ENCODE data around the gene HOXA7.
A peak's percentile ranks its signal among the peaks of the same experiment; 100 is the strongest.

HOXA7 gene

GRCh38 chr7:27113991-27114769, 42.3 kb downstream of the HOXA7 start:
- TF ChIP-seq POLR2A (IDR thresholded peaks at IDR 0.05; ENCODE audit: low read depth, low read length), result no peak
- FAIRE-seq (no peak), DNase-seq (ENCODE audit: insufficient read length, low spot score) (no peak)

GRCh38 chr7:27112955-27113949, 43.2 kb downstream of the HOXA7 start:
- FAIRE-seq (no peak), DNase-seq (ENCODE audit: insufficient read length, low spot score) (peak; percentile 90)
- TF ChIP-seq POLR2A (IDR thresholded peaks at IDR 0.05; ENCODE audit: low read depth, low read length), result peak; percentile 46; the same call in 1 of the 2 replicates

- TF ChIP-seq POLR2A (IDR thresholded peaks at IDR 0.05; ENCODE audit: low read depth, low read length), result no peak
- no peak for DNase-seq (ENCODE audit: insufficient read length, low spot score)
- FAIRE-seq, result no peak
Observed at GRCh38 chr7:27112361-27112760, 44.1 kb downstream of the HOXA7 start.

GRCh38 chr7:27111751-27112277, 44.7 kb downstream of the HOXA7 start:
- DNase-seq (ENCODE audit: insufficient read length, low spot score), result no peak
- no peak for TF ChIP-seq POLR2A (IDR thresholded peaks at IDR 0.05; ENCODE audit: low read depth, low read length)
- FAIRE-seq, result no peak

GRCh38 chr7:27111042-27111750, 45.3 kb downstream of the HOXA7 start:
- TF ChIP-seq POLR2A (IDR thresholded peaks at IDR 0.05; ENCODE audit: low read depth, low read length), result no peak
- DNase-seq (ENCODE audit: insufficient read length, low spot score), result no peak
- FAIRE-seq, result peak; percentile 66

GRCh38 chr7:27110186-27111031, 46.1 kb downstream of the HOXA7 start:
- no peak for FAIRE-seq
- DNase-seq (ENCODE audit: insufficient read length, low spot score), result peak; percentile 91
- peak; percentile 16; the same call in 1 of the 2 replicates for TF ChIP-seq POLR2A (IDR thresholded peaks at IDR 0.05; ENCODE audit: low read depth, low read length)

GRCh38 chr7:27109466-27110185, 46.8 kb downstream of the HOXA7 start:
- FAIRE-seq (no peak), DNase-seq (ENCODE audit: insufficient read length, low spot score) (no peak)
- no peak for TF ChIP-seq POLR2A (IDR thresholded peaks at IDR 0.05; ENCODE audit: low read depth, low read length)

- DNase-seq (ENCODE audit: insufficient read length, low spot score) (no peak), FAIRE-seq (no peak)
- no peak for TF ChIP-seq POLR2A (IDR thresholded peaks at IDR 0.05; ENCODE audit: low read depth, low read length)
Observed at GRCh38 chr7:27108390-27109127, 47.9 kb downstream of the HOXA7 start.

- DNase-seq (ENCODE audit: insufficient read length, low spot score) (no peak), FAIRE-seq (no peak)
- TF ChIP-seq POLR2A (IDR thresholded peaks at IDR 0.05; ENCODE audit: low read depth, low read length), result no peak
Observed at GRCh38 chr7:27107391-27108381, 48.8 kb downstream of the HOXA7 start.

GRCh38 chr7:27106901-27107240, 49.6 kb downstream of the HOXA7 start:
- no peak for FAIRE-seq
- TF ChIP-seq POLR2A (IDR thresholded peaks at IDR 0.05; ENCODE audit: low read depth, low read length), result no peak
- no peak for DNase-seq (ENCODE audit: insufficient read length, low spot score)

All from H54 (cell line).